ENCODE data around the gene APRT.

The APRT gene

GRCh38 chr16:88807626-88808453 is 3.9 kb downstream of the APRT start:
- DNase-seq (ENCODE audit: low read depth in 1 of 2, low spot score in 1 of 2), result no peak

DNA sequence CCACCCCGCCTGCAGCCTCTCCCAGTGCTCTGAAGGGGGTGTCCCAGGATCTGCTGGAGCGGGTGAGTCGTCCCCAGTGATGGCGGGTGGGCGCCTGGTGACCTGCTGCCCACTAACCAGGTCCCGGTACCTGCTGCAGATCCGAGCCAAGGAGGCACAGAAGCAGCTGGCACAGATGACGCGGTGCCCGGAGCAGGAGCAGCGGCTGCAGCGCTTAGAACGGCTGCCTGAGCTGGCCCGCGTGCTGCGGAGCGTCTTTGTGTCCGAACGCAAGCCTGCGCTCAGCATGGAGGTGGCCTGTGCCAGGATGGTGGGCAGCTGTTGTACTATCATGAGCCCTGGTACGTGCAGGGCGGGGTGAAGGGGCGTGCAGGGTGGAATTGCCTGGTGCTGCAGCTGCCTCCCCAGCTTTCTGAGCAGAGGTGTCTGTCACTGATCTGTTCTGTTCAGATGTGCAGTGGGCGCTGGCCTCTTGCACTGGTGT is 4.5 kb downstream of the APRT start:
- no peak for DNase-seq (ENCODE audit: low read depth in 1 of 2, low spot score in 1 of 2)

GRCh38 chr16:88806491-88807111 is 5.1 kb downstream of the APRT start:
- DNase-seq (ENCODE audit: low read depth in 1 of 2, low spot score in 1 of 2), result no peak

GRCh38 chr16:88805887-88806393 is 5.8 kb downstream of the APRT start:
- DNase-seq (ENCODE audit: low read depth in 1 of 2, low spot score in 1 of 2), result no peak

DNA sequence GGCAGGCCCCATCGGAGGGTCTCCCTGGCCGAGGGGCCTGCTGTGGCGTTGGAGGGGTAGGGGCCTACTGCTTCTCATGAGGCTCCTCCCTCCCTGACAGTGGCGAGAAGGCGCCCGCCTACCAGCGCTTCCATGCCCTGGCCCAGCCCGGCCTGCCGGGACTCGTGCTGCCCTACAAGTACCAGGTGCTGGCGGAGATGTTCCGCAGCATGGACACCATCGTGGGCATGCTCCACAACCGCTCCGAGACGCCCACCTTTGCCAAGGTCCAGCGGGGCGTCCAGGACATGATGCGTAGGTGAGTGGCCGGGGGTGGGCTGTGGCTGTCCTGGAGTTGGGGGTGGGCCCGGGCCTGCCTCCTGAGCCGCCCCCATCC is 6.4 kb downstream of the APRT start:
- DNase-seq (ENCODE audit: low read depth in 1 of 2, low spot score in 1 of 2), result no peak

DNA sequence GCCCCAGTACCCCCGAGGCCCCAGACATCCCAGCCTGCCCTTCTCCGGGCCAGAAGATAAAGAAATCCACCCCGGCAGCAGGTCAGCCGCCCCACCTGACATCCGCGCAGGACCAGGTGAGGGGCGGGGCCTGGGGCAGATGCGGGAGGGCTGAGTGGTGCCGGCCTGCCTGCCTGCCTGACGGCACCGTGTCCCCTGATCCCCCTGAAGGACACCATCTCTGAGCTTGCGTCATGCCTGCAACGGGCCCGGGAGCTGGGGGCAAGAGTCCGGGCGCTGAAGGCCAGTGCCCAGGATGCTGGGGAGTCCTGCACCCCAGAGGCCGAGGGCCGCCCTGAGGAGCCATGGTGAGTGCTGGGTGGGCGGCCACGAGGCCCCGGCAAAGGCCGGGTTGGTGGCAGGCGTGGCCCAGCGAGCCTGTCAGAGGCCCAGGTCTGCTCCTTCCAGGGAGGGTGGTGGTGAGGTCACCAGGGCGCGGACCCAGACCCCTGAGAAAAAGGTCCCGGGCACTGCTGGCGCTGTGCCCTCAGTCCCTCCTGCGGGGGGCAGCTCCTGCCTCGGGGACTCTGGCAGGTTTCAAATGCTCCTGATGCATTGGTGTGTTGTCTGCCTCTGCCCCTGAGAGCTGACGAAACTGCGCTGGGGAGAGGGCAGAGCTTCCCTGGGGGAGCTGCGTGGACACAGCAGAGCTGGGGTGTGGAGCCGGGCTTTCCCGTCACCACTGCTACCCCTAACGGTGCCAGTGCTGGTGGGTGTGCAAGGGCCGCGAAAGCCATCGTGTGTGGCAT is 7.0 kb downstream of the APRT start:
- no peak for DNase-seq (ENCODE audit: low read depth in 1 of 2, low spot score in 1 of 2)

DNA sequence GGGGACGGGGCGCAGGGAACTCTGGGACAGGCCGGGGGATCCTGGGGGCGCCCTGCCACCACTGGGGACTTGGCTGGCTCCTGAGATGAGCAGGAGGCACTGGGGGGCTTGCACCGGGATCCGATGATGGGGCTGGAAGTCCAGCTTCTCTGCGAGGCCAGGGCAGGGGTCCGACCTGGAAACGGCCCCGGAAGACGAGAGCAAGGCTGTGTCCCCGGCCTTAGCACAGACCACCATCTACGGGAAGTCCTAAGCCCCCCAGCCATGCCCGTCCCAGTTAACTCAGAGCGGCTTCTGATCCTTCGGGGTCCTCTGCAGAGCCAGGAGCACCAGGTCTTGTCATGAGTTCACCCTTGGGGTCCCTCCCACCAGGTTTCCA is 7.6 kb downstream of the APRT start:
- no peak for DNase-seq (ENCODE audit: low read depth in 1 of 2, low spot score in 1 of 2)

DNA sequence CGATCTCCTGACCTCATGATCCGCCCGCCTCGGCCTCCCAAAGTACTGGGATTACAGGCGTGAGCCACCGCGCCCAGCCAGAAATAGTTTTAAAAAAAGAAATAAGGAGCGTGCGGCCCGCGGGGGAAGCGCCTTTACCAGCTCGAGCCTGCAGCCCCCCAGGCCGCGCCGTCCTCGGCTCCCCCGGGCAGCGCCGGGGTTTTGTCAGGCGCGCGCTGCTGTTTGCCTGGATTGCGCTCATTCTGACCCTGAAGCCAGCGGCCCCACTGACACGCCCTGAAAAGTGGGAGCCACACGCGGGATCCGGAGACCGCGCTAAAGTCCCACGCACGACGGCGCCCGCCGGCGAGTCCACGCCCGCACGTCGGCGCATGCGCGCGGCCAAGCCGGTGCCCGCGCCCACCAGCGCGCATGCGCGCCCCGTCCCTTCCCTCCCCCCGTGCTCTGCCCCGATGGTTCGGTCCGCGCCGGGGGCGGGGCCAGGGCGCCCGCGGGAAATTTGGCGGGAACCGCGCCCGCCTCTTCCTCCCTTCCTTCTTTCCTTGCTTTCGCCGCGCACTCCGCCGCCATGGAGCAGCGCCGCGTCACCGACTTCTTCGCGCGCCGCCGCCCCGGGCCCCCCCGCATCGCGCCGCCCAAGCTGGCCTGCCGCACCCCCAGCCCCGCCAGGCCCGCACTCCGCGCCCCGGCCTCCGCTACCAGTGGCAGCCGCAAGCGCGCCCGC is 8.3 kb downstream of the APRT start, which contains the start of gene CDT1:
TSS of gene CDT1 (plus strand) at position 526 of the 724 bp plus-strand sequence. CDS start at position 569, 43 bp downstream.
- peak; percentile 73 to 82 for DNase-seq (ENCODE audit: low read depth in 1 of 2, low spot score in 1 of 2)

DNA sequence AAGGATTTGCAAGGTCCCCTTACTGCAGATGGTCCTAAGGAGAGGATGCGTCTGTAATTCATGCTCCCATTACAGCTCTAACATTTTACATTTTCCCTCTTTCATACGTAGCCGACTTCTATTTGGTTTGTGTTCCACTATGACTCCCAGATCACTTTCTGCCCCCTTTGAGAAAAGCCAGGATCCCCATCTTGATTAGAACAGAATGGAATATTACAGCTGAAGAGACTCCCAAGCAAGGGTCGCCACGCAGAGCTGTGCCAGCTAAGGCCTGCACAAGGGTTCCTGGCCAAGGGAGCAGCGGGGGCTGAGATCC is 11.5 kb downstream of the APRT start:
- no peak for DNase-seq (ENCODE audit: low read depth in 1 of 2, low spot score in 1 of 2)

DNA sequence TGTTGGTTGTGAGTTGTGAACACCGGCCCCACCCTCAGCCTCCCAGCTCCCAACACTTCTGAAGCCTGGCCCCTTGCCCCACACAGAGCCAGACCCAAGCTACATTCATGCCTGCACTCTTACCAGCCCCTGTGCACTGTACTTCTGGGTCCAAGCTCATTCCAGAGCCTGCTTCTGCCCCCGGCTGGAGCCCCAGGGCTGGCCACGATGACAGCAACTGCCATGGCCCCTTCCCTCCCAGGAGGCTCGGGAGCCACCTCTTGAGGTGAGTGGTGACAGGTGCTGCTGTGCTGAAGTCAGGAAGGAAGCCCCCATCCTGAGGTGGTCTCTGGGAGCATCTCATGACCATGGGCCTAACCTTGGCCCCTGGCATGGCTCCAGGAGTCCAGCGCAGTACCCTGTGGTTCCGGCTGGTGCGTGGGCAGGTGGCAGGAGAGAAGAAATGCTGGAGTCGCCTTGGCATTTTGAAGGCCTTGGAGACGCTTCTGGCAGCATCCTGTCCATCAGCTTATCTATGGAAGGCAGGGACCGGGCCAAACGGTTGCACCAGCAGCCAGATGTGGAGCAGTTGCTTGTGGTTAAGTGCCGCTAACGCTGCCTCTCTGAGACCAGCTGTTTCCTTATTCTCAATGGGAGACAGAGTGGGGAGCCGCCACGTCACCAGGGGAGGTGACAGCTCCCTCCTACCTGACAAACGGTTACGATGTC is 12.0 kb downstream of the APRT start:
- no peak for DNase-seq (ENCODE audit: low read depth in 1 of 2, low spot score in 1 of 2)

DNA sequence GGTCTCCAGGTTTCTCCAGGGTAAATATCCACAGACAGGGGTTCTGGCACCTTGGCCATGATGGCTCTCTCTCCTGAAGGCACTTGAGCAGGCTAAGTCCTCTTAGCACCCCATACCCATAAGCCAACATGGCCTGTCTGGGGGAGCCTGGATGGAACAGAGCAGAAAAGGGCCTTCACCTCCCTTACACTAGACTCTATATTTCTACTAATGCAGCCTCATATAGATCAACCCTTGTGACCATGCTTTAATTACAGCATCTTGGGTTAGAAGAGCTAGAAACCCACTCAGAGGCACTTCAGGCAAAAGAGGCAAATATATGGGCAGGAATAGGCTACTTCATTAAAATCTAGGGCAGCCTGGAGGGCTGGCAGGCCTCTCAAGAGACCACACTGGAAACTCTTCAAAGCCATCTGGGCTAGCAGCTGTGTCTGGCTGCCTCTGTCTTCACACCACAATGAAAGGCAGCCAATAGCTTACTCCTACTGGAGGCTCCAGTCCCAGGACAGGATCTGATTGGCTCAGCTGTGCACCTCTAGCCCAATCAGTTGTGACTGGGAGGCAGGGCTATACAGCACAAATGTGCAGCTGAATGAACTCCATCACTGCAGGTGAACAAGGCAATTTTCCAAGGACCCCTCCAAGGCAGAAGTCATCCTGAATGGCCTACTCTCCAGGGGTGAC is 12.8 kb downstream of the APRT start:
- DNase-seq (ENCODE audit: low read depth in 1 of 2, low spot score in 1 of 2), result no peak

DNA sequence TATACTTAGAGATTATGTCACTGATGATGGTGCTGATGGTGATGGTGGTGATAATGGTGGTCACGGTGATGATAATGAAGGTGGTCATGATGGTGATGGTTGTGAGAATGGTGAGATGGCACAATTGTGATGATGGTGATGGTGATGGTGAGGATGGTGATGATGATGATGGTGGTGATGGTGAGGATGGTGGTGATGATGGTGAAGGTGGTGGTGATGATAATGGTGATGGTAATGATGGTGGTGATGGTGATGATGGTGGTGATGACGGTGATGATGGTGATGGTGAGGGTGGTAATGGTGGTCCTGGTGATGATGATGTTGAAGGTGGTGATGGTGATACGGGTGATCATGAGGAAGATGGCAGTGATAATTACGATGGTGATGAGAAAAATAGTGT is 13.7 kb downstream of the APRT start:
- no peak for DNase-seq (ENCODE audit: low read depth in 1 of 2, low spot score in 1 of 2)

- DNase-seq (ENCODE audit: low read depth in 1 of 2, low spot score in 1 of 2), result no peak
Observed at GRCh38 chr16:88796278-88796677, 15.4 kb downstream of the APRT start.

DNA sequence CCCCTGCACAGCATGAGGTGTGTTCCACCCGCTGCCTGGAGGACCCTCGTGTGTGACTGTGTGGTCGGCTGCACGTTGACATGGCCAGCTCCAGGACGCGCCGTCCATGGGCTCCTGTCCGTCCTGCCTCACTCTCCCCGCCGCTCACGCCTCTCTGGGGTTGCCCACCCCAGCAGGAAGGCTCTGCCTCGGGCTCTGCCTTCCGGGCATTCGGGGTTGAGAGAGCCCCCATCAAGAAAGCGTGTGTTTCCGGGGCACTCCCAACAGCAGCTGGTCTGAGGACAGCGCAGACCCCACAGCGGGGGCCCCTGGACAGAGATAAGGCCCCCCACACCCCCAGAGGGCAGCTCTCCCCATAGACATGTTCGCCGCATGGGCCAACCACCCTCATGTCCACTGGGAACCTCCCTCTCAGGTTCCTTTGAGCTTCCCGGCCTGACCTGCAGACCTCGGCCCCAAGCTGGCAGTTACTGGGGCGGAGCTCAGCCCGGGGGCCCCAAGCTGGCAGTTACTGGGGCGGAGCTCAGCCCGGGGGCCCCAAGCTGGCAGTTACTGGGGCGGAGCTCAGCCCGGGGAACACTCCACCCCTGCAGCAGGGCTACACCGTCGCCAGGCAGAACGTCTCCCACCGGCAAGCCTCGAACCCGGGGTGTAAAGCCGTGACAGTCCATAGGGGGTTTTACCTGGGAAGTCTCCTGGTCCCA is 18.3 kb downstream of the APRT start:
- DNase-seq (ENCODE audit: low read depth in 1 of 2, low spot score in 1 of 2), result no peak

GRCh38 chr16:88792668-88793250 is 19.0 kb downstream of the APRT start:
- no peak for DNase-seq (ENCODE audit: low read depth in 1 of 2, low spot score in 1 of 2)

DNA sequence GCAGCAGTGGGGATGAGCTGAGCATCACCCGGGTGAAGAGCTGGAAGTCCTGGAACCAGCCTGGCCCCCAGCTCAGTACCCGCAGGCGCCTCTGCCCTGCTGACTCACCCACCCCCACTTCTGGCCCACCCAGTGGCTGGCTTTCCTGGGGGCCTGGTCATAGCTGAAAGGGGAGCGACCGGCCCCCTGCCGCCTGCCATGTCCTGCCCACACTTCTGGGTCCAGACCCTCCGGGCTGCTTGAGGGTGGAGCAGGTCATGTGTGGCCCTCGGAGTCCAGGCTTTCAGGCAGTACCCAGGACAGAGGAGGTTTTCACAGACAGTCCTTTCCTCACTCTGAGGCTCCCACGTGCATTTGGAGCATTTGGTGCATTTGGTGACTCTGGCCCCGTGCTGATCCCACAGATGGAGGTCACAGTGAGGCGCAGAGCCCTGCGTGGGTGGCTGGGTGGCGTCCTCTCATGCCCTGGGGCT is 19.6 kb downstream of the APRT start:
- no peak for DNase-seq (ENCODE audit: low read depth in 1 of 2, low spot score in 1 of 2)

DNA sequence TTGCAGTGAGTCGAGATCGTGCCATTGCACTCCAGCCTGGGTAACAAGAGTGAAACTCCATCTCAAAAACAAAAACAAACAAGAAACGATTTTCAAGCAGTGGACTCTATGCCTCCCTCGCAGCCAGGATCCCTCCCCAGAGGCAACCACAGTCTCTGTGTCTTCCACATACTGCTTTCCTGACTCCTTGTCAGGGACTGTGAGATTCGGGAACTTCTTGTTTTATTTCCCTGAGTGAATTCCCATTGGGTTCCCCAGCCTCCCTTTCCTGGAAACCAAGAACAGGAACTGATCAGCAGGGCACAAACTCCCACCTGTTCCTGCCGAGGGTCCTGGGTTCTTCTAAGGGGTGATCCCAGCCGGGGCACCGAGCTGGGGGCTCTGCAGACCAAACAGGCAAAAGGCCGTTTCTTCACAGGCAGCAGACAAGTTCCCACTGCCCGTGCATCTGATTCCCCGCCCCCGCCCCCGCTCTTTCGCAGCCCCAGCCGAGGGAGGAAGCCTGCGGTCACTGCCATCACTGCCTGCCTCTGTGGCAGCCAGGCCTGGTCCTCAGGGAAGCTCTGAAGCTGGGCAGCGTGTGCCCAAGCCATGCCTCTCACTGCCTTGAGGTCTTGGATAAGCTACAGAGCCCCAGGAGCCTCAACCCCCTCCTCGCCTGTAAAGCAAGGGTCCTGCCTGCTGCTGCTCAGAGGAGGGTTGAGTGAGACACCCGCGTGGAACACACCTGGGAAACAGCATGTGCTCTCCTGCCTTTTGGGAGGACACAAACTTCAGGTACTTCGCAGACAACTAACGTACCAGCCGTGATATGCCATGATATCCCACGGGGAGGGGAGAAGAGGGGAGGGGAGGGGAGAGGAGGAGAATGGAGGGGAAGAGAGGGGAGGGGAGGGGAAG is 21.2 kb downstream of the APRT start:
- DNase-seq (ENCODE audit: low read depth in 1 of 2, low spot score in 1 of 2), result no peak

DNA sequence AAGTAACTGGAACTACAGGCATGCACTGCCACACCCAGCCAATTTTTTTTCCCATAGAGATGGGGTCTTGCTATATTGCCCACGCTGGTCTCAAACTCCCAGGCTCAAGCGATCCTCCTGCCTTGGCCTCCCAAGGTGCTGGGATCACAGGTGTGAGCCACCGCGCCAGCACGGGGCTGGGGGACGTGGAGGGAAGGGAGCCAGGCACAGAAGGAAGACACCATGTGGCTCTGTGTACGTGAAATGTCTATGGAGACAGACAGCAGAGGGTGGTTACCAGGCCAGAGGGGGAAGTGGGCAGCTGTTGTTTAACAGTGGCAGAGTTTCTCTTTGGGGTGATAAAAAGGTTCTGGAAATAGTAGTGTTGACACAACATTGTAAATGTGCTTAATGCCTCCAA is 22.1 kb downstream of the APRT start:
- no peak for DNase-seq (ENCODE audit: low read depth in 1 of 2, low spot score in 1 of 2)

Data from stimulated activated CD4-positive, alpha-beta T cell treated with anti-CD3 and anti-CD28 coated beads, Interleukin-15, amount 100 ng/mL, for 1 hour (primary cell).